Astrocyte (in vitro differentiated cells and primary cell): ENCODE measurements around the gene RPRML.

Experiments
- CTCF ChIP-seq: IDR thresholded peaks from 2 replicates; pipeline ENCODE4 v1.5.1; 2011; ENCODE audit warnings: low read depth, mild to moderate bottlenecking, inconsistent platforms, low read length, moderate library complexity; ENCODE audit not compliant: insufficient read depth
- EZH2 ChIP-seq: IDR thresholded peaks from 2 replicates; pipeline ENCODE4 v1.6.1; 2012; ENCODE audit warnings: mild to moderate bottlenecking, low read length, inconsistent platforms; ENCODE audit not compliant: insufficient read depth

DNA sequence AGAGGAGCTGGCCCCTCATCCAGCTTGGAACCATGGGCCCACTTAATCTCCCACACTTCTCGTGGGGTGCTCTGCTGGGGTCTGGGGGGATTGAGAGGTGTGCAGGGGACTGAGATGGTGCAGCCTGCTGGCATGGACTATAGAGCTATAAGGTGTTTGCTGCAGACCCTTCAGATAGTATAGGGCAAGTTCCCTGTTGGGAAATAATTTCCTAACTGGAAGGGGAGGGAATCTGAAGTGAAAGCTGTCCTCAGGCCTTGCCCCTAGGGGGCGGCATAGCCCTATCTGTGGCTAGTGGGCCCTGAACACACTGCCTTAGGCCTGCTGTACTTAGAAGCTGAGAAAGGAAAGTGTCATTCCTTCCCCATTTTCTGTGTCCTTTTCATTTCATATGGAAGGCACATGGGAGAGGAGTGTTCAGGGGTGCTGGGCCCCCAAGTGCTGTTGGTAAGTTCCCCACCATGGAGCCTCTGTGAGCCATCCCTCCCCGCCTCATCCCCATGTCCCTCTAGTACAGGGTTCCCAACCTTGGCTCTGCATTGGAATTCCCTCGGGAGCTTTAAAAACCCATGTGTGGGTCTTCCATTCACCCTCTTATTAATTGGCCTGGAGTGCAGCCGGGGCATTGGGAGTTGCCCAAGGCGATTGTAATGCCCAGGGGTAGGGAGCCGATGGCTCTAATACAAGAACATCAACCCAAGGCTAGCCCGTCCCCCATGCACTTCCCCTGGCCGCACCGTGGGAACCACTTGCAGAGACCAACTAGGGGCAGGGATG lies 36.4 kb downstream of the RPRML start:
- TF ChIP-seq EZH2 (no peak), CTCF (peak; percentile 94)
